OCI-LY7 (cell line): Measurements from ENCODE around the gene GNPTG. TPM values are rescaled to one million over a fixed set of nuclear protein-coding genes. Genes with fewer than 3 reads are reported as not detected.

Experiments used
- BruUV-seq: library from RNA; stranded (reverse); fragments of 400-500 nt; replicated peaks from 2 replicates; lab custom pipeline; 2021; lab: Mats Ljungman, UMichigan
- CTCF ChIA-PET: fragments of 300-600 bp; sonication (Branson Sonifier 250); formaldehyde crosslinking; loops from one replicate; lab custom pipeline; 2022; ENCODE audit warnings: antibody characterized with exemption; ENCODE audit not compliant: unreplicated experiment; lab: Charles Lee
- POLR2A ChIA-PET: fragments of 300-600 bp; sonication (Branson Sonifier 250); formaldehyde crosslinking; loops from one replicate; lab custom pipeline; 2022; ENCODE audit warnings: antibody characterized with exemption; lab: Charles Lee
- DNase-seq: peaks from one replicate; pipeline ENCODE4 v3.0.0-alpha.2; 2015; ENCODE audit warnings: low spot score
- H2AFZ ChIP-seq: fragments of 200-600 bp; sonication (generic), shearing (Covaris generic); 2 replicates; pipeline ENCODE4 v1.6.1; 2014; ENCODE audit warnings: mild to moderate bottlenecking, antibody characterized with exemption, low read length, moderate library complexity
- H3K27ac ChIP-seq: fragments of 200-600 bp; sonication (generic); 2 replicates; pipeline ENCODE4 v1.5.1; 2014; ENCODE audit warnings: mixed run types, low read depth, mild to moderate bottlenecking, moderate library complexity, low read length, inconsistent platforms; ENCODE audit not compliant: poor library complexity, severe bottlenecking
- H3K36me3 ChIP-seq: fragments of 200-600 bp; sonication (generic); 2 replicates; pipeline ENCODE4 v1.6.1; 2014; ENCODE audit warnings: mild to moderate bottlenecking, antibody characterized with exemption, low read length, moderate library complexity, mixed read lengths; ENCODE audit not compliant: insufficient read depth
- H3K4me1 ChIP-seq: fragments of 200-600 bp; sonication (generic); 2 replicates; pipeline ENCODE4 v1.5.1; 2014; ENCODE audit warnings: mild to moderate bottlenecking, low read length; ENCODE audit not compliant: insufficient read depth, poor library complexity, severe bottlenecking
- H3K4me2 ChIP-seq: fragments of 200-600 bp; sonication (generic); 2 replicates; pipeline ENCODE4 v1.6.1; 2014; ENCODE audit warnings: mild to moderate bottlenecking, low read length
- H3K4me3 ChIP-seq: fragments of 200-600 bp; sonication (generic); 2 replicates; pipeline ENCODE4 v1.5.1; 2014; ENCODE audit warnings: mild to moderate bottlenecking, low read depth, low read length; ENCODE audit not compliant: poor library complexity, severe bottlenecking
- H3K79me2 ChIP-seq: fragments of 200-600 bp; sonication (generic); 2 replicates; pipeline ENCODE4 v1.6.1; 2016; ENCODE audit warnings: low read depth, mild to moderate bottlenecking, low read length, moderate library complexity, mixed read lengths; ENCODE audit not compliant: insufficient read depth
- H3K9me2 ChIP-seq: fragments of 200-600 bp; sonication (generic); 2 replicates; pipeline ENCODE4 v1.6.1; 2016; ENCODE audit warnings: mild to moderate bottlenecking, low read length, mixed read lengths; ENCODE audit not compliant: insufficient read depth
- H3K9me3 ChIP-seq: fragments of 200-600 bp; sonication (generic); 2 replicates; pipeline ENCODE4 v1.6.1; 2014; ENCODE audit warnings: mild to moderate bottlenecking, mixed run types, low read length, mixed read lengths
- H4K20me1 ChIP-seq: fragments of 200-600 bp; sonication (generic); 2 replicates; pipeline ENCODE4 v1.6.1; 2014; ENCODE audit warnings: mild to moderate bottlenecking, antibody characterized with exemption, low read length, moderate library complexity, mixed read lengths; ENCODE audit not compliant: insufficient read depth
- EZH2phosphoT487 ChIP-seq: fragments of 200-600 bp; sonication (generic); IDR thresholded peaks from 2 replicates; pipeline ENCODE4 v1.6.1; 2018; ENCODE audit warnings: low read depth, borderline replicate concordance, mild to moderate bottlenecking, mixed run types, antibody characterized with exemption, low read length, moderate library complexity, mixed read lengths
- intact Hi-C: fragments of 100-400 bp; cut with micrococcal nuclease; formaldehyde crosslinking; loops from one replicate; pipeline ENCODE4 v1.10.0; 2022; ENCODE audit not compliant: unreplicated experiment
- total RNA-seq, 2 experiments: library from RNA; depleted of rRNA in 1 of 2; stranded (reverse); fragments of >200 nt in 1 of 2; shearing (Covaris generic) in 1 of 2; gene quantifications; 2 replicates each; pipeline ENCODE4 v1.2.3, GENCODE V29; 2014 to 2022
- TF ChIP-seq, protein P1 (sequence below): fragments of 200-600 bp; sonication (generic); conservative IDR thresholded peaks from 2 replicates; pipeline ENCODE4 v1.5.1; 2014; ENCODE audit warnings: mild to moderate bottlenecking, antibody characterized with exemption, low read length, moderate library complexity, mixed read lengths

GNPTG gene
- total RNA-seq, 2 experiments from 2014 or later, result 21.3 to 24.1 TPM

DNA sequence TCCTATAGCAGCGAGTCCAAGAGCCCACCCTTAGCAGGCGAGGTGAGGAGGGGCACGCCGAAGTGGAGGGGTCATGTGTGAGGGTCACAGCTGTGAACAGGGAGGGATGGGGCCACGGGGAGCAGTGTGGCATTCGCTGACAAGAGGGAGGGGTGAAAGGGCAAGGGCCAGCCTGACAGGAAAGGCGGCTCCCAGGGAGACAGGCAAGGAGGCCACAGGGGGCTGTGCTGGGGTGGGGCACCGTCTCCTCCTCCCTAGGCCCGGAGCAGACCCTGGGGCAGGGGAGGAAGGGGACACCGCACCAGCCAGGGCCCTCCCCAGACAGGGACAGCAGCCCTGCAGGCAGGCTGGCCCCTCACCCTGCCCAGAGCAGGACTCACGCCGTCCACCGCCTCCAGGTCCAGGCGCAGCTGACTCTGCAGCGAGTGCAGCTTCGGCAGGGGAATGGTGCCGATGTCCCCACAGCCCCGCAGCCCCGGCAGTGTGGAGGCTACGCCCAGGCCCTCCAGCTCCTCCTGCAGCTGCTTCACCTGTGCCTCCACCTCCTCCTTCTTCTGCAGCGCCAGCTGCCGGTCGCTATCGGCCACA, 15.1 kb downstream of the GNPTG start:
- POLR2A ChIA-PET, result interaction anchor here (0.5 kb wide), 1 partner anchor 14 kb away, joined by 7 read pairs; no protein-coding TSS in a partner anchor
- H3K4me3 ChIP-seq, result no peak overlapping the region
- no peaks in the 10 kb centered on the region for H4K20me1 ChIP-seq
- BruUV-seq, result no TSS peak
- no peaks in the 10 kb centered on the region for H3K4me1 ChIP-seq
- H3K79me2 ChIP-seq, result no peaks in the 10 kb centered on the region
- CTCF ChIA-PET, result interaction anchor here (0.6 kb wide), 1 partner anchor 57 kb away, joined by 3 read pairs; the partner anchor contains the start of gene UBE2I
- no peak overlapping the region for H2AFZ ChIP-seq
- no peak overlapping the region for H3K27ac ChIP-seq
- H3K36me3 ChIP-seq, result peaks cover 43% of the 10 kb centered on the region
- H3K9me2 ChIP-seq, result no peaks in the 10 kb centered on the region
- H3K4me2 ChIP-seq, result no peak overlapping the region
- TF ChIP-seq, protein P1, sequence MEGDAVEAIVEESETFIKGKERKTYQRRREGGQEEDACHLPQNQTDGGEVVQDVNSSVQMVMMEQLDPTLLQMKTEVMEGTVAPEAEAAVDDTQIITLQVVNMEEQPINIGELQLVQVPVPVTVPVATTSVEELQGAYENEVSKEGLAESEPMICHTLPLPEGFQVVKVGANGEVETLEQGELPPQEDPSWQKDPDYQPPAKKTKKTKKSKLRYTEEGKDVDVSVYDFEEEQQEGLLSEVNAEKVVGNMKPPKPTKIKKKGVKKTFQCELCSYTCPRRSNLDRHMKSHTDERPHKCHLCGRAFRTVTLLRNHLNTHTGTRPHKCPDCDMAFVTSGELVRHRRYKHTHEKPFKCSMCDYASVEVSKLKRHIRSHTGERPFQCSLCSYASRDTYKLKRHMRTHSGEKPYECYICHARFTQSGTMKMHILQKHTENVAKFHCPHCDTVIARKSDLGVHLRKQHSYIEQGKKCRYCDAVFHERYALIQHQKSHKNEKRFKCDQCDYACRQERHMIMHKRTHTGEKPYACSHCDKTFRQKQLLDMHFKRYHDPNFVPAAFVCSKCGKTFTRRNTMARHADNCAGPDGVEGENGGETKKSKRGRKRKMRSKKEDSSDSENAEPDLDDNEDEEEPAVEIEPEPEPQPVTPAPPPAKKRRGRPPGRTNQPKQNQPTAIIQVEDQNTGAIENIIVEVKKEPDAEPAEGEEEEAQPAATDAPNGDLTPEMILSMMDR, result no peak
- TF ChIP-seq EZH2phosphoT487, result no peak
- DNase-seq, result no peak
- H3K9me3 ChIP-seq, result no peaks in the 10 kb centered on the region
- intact Hi-C loops, result no loop called here

DNA sequence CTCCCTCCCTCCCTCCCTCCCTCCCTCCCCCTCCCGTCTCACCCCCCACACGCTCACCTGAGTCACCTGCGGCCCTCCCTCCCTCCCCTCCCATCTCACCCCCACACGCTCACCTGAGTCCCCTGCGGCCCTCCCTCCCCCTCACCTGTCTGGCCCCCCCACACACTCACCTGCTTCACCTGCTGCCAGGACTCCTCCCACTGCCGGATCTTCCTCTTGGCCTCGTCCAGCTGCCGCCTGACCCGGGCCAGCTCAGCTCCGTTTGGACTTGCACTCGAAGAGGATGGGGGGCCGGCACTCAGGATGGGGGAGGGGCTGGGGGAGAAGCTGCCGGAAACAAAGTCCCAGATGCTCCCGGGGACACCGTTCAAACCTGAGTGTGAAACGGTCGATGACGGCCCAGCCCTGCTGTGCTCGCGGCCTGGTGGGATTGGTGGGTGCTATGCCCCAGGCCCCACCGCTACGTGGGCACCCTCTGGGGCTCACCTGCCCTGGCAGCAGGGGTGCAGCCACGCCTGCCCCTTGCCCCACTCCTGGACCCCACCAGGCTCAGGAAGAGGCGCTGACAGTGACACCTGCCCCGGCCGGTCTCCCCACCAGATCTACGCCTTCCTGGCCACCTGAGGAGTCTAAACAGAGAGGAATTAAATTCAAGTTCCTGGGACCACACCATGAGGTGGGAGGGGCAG, 15.9 kb downstream of the GNPTG start:
- CTCF ChIA-PET, result interaction anchor here (0.6 kb wide), 1 partner anchor 58 kb away, joined by 3 read pairs; the partner anchor contains the start of gene UBE2I
- Histone ChIP-seq H3K79me2 (no peaks in the 10 kb centered on the region), H3K4me2 (no peak overlapping the region), H3K9me2 (no peaks in the 10 kb centered on the region), H3K4me1 (no peaks in the 10 kb centered on the region), H3K27ac (no peak overlapping the region), H3K4me3 (no peak overlapping the region), H4K20me1 (no peaks in the 10 kb centered on the region), H2AFZ (no peak overlapping the region), H3K36me3 (peaks cover 34% of the 10 kb centered on the region; the same call in 1 of the 2 replicates), H3K9me3 (no peaks in the 10 kb centered on the region)
- no TSS peak for BruUV-seq
- no peak for DNase-seq
- TF ChIP-seq, protein P1, result no peak
- TF ChIP-seq EZH2phosphoT487, result no peak
- POLR2A ChIA-PET, result no interaction called here
- intact Hi-C loops, result no loop called here
